GM18502 (cell line): ENCODE measurements around the gene GRIP2.
"Not testable (repeated sequence)": the region's sequence is repeated elsewhere in the genome, so short reads cannot be mapped to it uniquely, and the experiment has no call there.

Experiments used
- ATAC-seq: cut with Tn5 transposase; IDR thresholded peaks from one replicate; pipeline ENCODE4 v1.9.1; 2021; ENCODE audit warnings: mild to moderate bottlenecking; ENCODE audit not compliant: unreplicated experiment, poor library complexity

The GRIP2 gene

DNA sequence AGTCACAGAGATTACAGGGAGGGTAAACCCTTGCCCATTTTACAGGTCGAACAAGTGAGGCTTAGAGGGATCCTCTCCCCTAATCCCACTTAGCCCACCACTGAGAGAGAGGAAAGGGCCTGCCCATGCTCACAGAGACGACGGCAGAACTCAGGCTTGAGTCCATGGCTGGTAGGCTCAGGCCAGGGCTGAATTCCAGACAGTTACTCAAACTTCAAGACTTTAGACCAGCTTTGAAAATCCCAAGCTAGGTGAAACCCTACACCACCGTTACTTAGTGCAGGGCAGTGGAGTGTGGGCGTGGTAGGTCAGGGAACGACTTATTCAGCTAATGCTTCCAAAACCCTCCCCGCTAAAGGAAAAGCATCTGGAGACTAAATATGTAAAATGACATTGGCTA is 16.4 kb downstream of the GRIP2 start:
- ATAC-seq: no peak

DNA sequence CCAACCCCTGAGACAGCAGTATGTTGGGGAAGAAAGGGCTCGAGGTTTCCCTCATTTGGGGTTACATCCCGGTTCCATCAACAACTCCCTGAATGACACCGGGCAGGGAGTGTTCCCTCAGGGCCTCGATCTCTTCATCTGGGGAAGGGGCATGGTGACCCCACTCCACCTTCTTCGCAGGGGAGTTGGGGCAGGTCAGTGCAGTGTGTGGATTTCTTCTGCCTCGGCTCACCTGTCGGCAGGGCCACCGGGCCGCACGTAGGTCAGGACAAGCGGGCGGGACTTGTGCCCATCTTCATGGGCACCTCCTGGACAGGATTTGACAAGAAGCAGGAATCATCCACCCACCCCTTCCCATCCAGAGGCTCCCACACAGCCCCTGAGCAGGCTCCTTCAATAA is 17.4 kb downstream of the GRIP2 start:
- no peak for ATAC-seq

DNA sequence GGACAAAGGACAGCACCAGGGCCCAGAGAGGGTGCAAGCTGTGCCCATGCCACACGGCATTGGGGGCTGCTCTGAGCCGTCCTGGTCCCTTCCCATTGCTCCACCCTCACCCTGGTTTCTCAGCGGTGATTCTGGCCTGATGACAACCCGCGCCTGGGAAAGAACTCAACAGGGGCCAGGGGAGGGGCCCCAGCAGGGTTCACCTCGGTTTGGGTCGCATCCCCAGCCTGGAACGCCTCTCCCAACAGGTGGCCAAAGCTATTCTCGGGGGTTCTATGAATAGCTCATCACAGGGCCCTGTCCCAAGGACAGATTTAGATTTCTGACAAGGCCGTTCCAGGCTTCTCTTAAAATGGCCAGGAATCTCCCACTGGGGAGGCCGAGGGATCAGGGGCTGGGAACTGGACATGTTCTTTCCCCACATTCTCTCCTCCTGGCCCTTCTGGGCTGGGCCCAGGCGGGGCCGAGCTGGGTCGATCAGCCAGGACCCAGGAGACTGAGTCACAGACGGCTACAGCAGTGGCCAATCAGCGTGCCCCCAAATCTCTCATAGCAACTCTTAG is 17.9 kb downstream of the GRIP2 start:
- no peak for ATAC-seq

DNA sequence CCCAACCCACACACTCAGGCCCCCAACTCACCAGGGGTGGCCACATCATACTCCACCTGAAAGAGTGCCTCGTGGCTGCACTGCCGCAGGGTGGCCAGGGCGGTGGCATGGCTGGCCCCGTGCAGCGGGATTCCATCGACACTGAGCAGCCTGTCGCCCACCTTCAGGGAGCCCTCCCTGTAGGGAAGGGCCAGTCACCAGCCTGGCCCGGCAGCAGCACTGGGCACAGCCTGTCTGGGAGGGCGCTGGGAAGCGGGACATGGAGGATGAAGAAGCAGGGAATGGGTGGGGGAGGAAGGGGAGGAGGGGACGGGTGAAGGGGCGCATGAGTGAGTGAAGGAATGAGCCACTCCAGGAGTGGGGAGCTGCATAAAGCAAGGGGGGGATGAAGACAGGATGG is 18.5 kb downstream of the GRIP2 start:
- no peak for ATAC-seq

DNA sequence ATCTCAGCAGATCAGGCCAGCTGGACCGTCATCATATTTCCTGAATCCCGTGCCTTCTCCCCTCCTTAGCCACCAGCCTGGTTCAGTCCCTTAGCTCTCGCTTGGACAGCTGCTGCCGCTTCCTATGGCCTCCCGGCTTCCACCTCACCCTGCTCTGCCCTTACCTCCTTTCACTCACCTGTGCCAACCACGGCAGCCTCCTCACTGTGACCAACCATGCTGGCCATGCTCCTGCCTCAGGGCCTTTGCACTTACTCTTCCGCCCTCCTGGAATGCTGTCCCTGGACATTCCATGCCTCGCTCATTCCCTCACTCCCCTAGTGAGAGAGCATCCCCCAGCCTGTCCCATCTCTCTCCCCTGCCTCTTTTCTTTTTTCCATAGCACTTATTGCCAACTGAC is 19.2 kb downstream of the GRIP2 start:
- no peak for ATAC-seq

DNA sequence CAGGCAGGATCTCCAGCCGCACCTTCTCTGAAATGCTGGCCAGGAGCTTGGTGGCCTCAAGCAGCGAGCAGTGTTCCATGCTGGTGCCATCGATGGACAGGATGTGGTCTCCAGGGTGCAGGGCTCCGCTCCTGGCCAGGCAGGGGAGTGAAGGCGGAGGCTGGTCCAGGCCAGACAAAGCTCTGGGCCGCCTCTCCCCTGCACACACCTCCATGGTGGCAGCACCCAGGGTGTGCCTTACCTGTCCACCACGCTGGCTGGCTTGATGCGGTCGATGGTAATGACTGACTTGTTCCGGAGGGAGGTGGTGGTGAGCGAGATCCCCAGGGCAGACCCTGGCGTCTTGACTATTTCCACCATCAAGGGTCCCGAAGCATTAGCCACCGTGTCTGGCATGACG is 20.0 kb downstream of the GRIP2 start:
- no peak for ATAC-seq

DNA sequence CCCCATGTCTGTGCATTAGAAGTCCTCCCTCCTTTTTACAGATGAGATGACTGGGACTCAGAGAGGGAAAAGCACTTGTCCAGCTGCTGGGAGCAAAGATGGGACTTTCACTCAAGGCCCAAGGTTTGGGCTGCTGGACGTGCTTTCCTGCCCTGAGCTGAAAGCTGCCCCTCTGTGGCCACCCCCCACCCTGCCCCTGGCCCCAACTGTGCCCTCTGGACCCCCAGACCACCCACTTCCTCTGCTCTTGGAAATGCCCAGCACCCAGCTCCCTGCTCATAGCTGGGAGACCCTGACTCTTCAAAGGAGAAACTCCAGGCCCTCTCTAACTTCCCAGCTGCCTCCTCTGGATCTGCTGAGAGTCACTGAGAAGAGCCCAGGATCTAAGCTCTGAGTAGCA is 20.7 kb downstream of the GRIP2 start:
- no peak for ATAC-seq

DNA sequence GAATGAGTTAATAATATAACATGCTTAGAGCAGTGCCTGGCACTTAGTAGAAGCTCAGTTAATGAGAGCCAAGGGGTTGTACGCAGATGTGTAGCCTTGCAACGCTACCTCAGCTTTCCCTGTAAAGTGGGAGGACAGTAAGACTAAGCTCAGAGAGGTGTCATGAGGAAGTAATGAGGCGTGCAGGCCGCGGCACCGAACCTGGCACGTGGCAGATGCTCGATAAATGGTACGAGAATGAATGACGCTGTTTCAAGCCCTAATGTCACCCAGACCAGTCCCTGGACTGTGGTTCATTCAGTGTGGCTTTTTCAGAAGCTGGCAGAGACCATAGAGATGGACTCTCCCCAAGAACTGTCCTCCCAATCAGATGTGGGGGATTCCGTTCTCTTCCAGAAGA is 21.2 kb downstream of the GRIP2 start:
- ATAC-seq: no peak

DNA sequence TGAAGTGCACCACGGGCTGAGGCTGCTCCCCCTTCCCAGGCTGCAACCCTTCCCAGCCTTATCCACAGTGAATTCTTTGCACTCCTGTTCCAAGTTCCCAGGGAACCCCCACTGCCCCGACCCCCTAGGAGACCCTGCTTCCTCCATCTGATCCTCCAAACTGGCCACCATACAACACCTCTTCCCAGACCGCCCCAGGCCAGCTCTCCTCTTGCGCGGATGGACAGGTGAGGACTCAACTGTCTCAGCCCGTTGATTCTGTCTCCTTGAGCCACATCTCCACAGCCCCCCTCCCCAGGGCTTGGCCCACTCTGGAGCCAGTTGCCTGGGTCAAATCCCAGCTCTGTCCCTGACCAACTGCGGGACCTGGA is 21.7 kb downstream of the GRIP2 start:
- no peak for ATAC-seq

DNA sequence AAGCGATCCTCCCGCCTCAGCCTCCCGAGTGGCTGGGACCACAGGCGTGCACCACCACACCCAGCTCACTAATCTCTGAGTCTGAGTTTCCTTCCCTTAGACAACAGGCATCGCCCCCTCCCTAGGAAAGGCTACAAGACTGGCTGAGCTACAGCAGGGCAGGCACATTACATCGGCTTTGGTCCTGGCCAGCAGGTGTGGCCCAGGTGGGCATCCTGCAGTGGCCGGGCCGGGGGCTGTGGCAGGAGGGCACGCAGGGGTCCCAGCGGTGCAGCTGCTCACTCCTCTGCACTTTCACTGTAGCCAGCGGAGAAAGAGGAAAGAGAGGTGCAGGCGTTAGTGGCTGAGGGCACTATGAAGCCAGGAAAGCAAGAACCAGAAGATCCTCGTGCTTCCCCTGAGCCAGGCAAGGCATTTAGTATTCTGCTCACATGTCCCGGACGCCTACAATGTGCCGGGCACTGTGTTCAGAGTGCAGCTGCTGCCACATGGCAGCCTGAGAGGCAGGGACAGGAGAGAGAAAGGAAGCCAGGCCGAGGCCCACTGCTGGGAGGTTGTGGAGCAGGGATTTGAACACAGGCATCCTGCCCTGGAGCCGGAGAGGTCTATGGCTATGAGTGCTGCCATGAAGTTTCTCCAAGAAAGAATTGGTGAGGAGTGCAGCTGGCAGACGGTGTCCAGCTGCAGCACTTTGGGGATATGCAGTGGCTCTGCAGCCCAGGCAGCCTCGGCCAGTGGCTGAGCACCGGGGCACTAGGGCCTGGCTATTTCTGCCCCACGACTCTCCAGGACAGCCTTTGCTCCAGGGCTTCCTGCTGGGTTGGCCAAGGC is 22.3 kb downstream of the GRIP2 start:
- no peak for ATAC-seq

DNA sequence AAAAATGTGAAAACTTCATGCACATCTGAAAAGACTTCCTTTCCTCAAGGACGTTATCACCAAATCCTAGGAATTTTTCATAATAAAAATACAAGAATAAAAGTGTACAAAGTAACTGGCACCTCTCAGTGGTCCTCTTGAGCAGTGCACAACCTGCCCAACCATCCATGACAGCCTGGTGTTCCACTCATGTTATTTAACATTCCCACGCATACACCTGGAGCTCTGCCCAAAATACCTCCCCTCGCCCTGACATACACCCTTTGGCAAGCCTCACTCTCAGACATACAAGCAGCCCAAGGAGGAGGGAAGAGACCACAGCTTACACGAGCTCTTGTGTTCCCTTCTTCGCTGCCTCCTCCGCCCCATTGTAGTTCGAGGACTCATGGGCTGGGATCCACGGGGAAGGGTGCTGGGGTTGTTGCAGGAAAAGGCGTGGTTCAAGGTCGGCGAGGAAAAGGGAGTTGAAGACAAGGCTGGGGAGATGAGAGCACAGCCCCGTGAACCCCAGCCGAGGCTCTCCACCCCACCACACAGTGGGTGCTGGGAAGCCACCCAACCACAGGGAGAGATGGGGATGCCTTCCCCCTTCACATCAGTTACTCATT is 23.3 kb downstream of the GRIP2 start:
- no peak for ATAC-seq

DNA sequence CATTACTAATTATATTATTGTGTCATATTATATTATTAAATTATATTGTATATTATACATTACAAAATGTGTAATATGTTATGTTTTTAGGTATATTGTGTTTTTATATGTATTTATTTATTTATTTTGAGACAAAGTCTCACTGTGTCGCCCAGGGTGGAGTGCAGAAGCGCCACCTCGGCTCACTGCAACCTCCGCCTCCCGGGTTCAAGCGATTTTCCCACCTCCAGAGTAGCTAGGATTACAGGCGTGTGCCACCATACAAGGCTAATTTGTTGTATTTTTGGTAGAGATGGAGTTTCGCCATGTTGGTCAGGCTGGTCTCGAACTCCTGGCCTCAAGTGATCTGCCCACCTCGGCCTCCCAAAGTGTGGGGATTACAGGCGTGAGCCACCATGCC is 24.6 kb downstream of the GRIP2 start:
- not testable (repeated sequence) for ATAC-seq

DNA sequence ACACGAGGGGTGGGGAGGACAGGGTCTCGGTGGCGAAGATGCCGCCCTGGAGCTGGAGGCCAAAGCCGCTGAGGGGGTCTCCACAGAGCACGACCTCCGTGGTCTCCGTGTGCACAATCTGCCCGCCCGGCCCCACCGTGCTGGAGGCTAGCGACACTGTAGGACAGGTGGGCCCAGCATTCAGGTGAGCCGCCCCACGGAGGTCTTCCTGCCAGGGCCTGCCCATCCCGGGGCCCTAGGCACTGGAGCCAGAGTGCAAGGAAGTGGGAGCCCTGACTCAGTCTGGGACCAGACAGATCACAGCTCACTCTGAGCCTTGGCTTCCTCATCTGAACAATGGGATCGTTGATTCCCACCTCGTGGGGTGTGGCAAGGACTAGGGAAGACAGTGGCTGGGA is 25.8 kb downstream of the GRIP2 start:
- no peak for ATAC-seq

DNA sequence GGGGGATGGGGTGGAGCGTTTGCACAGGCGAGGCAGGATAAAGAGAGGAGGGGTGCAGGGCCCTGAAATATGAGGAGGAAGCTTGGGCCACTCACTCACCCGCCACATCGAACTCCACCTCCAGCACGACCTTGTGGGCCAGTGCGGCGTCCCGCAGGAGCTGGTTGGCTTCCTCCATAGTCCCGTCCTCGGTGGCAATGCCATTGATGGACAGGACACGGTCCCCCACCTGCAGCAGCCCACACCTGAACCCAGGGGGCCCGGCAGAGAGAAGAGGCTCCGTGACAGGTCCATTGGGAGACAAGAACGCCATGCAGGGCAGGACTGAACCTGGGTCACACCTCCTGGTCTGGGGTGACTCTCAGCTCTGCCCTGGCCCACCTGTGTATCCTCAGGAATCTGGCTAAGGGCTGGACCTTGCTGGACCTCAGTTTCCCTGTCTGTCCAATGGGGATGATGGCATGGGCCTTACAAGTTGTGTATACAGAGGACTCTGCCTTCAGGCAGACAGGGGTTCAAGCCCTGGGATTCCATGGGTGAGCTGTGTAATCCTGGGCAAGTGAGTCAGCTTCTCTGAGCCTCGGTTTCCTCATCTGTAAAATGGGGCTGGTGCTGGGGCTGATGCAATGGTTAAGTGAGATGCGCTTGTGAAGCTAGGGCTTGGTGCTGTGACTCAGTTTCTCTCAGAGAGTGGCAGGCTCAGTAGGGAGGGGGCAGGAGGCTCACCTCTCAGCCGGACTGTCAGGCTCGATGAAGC is 26.4 kb downstream of the GRIP2 start:
- no peak for ATAC-seq

DNA sequence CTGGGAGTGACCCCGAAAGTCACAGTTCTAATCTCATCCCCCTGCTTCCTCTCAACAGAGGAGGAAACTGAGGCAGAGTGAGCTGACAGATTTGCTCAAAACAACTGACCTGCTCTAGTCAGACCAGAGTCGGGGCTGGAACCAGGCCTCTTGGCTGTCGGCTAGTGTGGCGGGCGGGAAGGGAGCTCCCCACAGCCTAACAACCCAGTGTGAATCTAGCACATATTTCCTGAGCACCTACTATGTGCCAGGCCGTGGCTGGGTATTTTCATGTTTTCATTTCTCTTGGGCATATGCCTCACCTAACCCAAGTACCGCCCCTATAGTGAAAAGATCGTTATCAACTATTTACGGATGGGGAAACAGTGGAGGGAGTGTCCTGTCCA is 27.2 kb downstream of the GRIP2 start:
- ATAC-seq: no peak

DNA sequence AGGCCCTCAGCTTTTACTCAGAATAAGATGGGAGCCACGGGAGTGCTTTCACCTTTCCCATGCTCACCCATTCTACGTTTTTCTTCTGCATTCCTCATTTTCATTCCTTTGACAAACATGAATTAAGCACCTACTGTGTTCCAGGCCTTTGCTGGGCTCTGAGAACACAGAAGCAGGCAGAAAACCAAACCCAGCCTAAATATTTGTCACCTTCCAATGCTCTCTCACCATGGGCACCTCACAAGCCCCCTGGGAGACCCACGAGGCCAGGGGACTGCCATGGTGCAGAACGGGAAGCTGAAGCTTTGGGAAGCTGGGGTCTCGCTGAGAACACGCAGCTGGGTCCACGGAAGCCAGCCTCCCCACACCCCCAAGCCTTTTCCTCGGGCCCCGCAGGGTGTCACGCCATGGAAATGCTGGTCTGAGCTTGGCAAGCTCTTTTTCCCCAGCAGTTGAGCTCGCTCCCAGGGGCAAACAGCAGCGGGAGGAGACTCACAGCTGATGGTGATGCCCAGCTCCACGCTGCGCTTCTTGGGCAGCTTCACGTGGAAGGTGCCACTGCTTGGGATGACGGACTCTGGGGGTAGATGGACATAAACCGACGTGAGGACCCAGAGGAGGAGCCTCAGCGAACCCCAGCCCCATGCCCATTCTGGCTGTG is 27.7 kb downstream of the GRIP2 start:
- ATAC-seq: no peak

DNA sequence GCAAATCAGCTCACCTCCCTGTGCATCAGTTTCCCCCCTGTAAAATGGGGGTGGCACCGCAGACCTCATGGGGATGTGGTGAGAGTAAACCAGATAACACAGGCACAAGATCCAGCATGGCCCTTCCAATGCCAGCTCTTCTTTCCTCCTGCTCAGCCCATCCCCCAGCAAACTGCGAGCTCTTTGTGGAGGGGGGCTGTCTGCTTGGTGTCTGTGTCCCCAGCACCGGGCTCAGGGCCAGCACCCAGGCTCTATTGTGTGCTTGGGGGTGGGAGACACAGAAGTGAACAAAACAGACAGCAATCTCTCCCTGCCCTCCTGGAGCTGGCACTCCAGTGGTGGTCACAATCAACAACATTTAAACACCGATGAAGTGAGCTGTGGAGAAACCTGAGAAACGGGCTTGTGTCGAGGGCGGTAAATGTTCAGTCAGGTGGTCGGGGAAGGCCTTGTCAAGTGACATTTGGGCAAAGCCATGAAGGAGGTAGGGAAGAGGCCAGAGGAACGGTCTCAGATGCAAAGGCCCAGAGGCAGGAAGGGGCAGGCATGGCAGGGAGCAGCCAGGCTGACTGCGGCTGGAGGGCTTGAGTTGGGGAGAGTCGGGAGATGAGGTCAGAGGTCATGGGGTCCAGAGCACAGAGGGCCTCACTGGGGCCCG is 28.4 kb downstream of the GRIP2 start:
- ATAC-seq: no peak

DNA sequence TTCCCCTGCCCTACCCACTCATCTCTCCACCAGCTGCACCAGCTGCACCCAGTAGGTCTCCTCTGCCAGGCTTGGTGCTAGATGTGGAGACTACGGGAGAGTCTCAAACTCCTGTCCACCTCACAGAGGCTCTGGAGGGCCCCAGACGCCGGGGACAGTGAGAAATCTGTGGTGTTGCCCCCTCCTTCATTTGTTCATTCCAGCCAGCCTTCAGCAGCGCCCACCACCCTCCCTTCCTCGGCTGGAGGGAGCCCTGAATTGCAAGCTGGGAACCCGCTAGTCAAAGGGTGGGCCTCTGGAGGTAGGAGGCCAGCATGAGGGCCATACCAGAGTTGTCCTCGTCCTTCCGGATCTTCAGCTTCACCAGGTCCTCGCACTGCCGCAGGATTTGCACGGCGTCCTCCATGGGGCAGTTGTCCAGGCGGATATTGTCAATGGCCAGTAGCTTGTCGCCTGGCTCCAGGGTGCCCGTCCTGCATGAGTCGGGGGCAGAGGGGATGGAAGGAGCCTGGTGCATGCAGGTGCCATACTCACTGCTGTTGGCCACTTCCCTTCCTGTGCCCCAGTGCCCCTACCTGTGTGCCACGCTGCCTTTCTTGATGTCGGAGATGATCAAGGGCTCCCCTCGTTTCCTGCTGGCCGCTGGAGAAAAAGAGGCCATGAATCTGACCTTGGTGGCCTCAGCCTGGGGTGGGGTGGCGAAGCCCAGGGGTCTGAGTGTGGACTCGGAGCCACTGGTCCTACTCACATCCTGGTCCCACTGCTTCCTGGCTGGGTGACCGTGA is 29.1 kb downstream of the GRIP2 start:
- no peak for ATAC-seq

DNA sequence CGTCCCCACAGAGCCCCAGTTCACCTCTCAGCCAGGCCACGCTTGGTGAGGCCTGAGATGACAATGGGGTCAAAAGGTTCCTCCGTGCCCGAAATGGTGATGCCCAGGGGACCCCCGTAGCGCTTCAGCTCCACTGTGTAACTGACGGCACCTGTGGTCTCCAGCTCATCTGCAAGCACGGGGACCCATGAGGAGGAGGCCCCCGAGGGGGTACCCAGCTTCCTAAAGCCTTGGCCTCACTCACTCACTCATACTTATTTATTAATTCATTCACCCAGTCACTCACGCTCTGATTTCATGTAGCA is 30.4 kb downstream of the GRIP2 start:
- no peak for ATAC-seq
